ENCODE data around the gene DPP10. TPM values are rescaled to one million over a fixed set of nuclear protein-coding genes. Genes with fewer than 3 reads are reported as not detected.
A peak's percentile ranks its signal among the peaks of the same experiment; 100 is the strongest.

The DPP10 gene
- total RNA-seq, 2 donors from 2014 or later: not detected

GRCh38 chr2:114661971-114662939 lies 219.8 kb downstream of the DPP10 start:
- Histone ChIP-seq H3K4me3 (peak overlapping the region; percentile 74), H3K27ac (no peak overlapping the region), H3K36me3 (no peaks in the 10 kb centered on the region), H3K27me3 (replicated peaks; ENCODE audit: insufficient read depth) (no peaks in the 10 kb centered on the region), H3K4me1 (ENCODE audit: control insufficient read depth in 1 of 2, low read depth in 2 of 2) (peaks cover 0 to 5% of the 10 kb centered on the region in 2 donors), H3K9me3 (no peaks in the 10 kb centered on the region)
- TF ChIP-seq CTCF (IDR thresholded peaks at IDR 0.05): no peak
- no peak for ATAC-seq (ENCODE audit: insufficient number of reproducible peaks, low FRiP score, low read depth)
- DNase-seq (ENCODE audit: low spot score): no peak

- H3K4me1 ChIP-seq (ENCODE audit: control insufficient read depth in 1 of 2, low read depth in 2 of 2): no peaks in the 10 kb centered on the region
- no peak for TF ChIP-seq CTCF (IDR thresholded peaks at IDR 0.05)
- no peak for DNase-seq (ENCODE audit: low spot score)
- no peaks in the 10 kb centered on the region for H3K27me3 ChIP-seq (replicated peaks; ENCODE audit: insufficient read depth)
- H3K4me3 ChIP-seq: no peak overlapping the region
- no peaks in the 10 kb centered on the region for H3K36me3 ChIP-seq
- H3K9me3 ChIP-seq: no peaks in the 10 kb centered on the region
- no peak for ATAC-seq (ENCODE audit: insufficient number of reproducible peaks, low FRiP score, low read depth)
- no peak overlapping the region for H3K27ac ChIP-seq
Observed at GRCh38 chr2:114668415-114668814, 226.0 kb downstream of the DPP10 start.

GRCh38 chr2:114683251-114683650 lies 240.8 kb downstream of the DPP10 start:
- Histone ChIP-seq H3K4me3 (no peak overlapping the region), H3K9me3 (no peaks in the 10 kb centered on the region), H3K36me3 (no peaks in the 10 kb centered on the region), H3K27ac (no peak overlapping the region), H3K4me1 (ENCODE audit: control insufficient read depth in 1 of 2, low read depth in 2 of 2) (no peaks in the 10 kb centered on the region), H3K27me3 (replicated peaks; ENCODE audit: insufficient read depth) (no peaks in the 10 kb centered on the region)
- TF ChIP-seq CTCF (IDR thresholded peaks at IDR 0.05): no peak
- DNase-seq (ENCODE audit: low spot score): no peak
- no peak for ATAC-seq (ENCODE audit: insufficient number of reproducible peaks, low FRiP score, low read depth)

- Histone ChIP-seq H3K27ac (no peak overlapping the region), H3K4me3 (no peak overlapping the region), H3K9me3 (no peaks in the 10 kb centered on the region), H3K27me3 (replicated peaks; ENCODE audit: insufficient read depth) (no peaks in the 10 kb centered on the region), H3K4me1 (ENCODE audit: control insufficient read depth in 1 of 2, low read depth in 2 of 2) (no peaks in the 10 kb centered on the region), H3K36me3 (no peaks in the 10 kb centered on the region)
- no peak for TF ChIP-seq CTCF (IDR thresholded peaks at IDR 0.05)
- DNase-seq (ENCODE audit: low spot score) (no peak), ATAC-seq (ENCODE audit: insufficient number of reproducible peaks, low FRiP score, low read depth) (no peak)
Observed at GRCh38 chr2:114684403-114684802, 242.0 kb downstream of the DPP10 start.

GRCh38 chr2:114685102-114685501 lies 242.7 kb downstream of the DPP10 start:
- H3K9me3 ChIP-seq: no peaks in the 10 kb centered on the region

More at GRCh38 chr2:114685102-114685501, 242.7 kb downstream of the DPP10 start:
- DNase-seq (ENCODE audit: low spot score): no peak
- H3K27ac ChIP-seq: no peak overlapping the region
- no peak overlapping the region for H3K4me3 ChIP-seq
- no peak for TF ChIP-seq CTCF (IDR thresholded peaks at IDR 0.05)
- ATAC-seq (ENCODE audit: insufficient number of reproducible peaks, low FRiP score, low read depth): no peak
- no peaks in the 10 kb centered on the region for H3K27me3 ChIP-seq (replicated peaks; ENCODE audit: insufficient read depth)
- no peaks in the 10 kb centered on the region for H3K4me1 ChIP-seq (ENCODE audit: control insufficient read depth in 1 of 2, low read depth in 2 of 2)
- H3K36me3 ChIP-seq: no peaks in the 10 kb centered on the region
